ENCODE measurements around the gene SIRPB1.

SIRPB1 gene

GRCh38 chr20:1635291-1635979 is 15.6 kb upstream of the SIRPB1 start:
- TF ChIP-seq CTCF (conservative IDR thresholded peaks at IDR 0.05) (no peak), ZFX (IDR thresholded peaks at IDR 0.05) (no peak)
- no peak overlapping the region for H3K27ac ChIP-seq

GRCh38 chr20:1633535-1633934 is 13.7 kb upstream of the SIRPB1 start:
- no peak overlapping the region for H3K27ac ChIP-seq
- TF ChIP-seq CTCF (conservative IDR thresholded peaks at IDR 0.05) (no peak), ZFX (IDR thresholded peaks at IDR 0.05) (no peak)

- TF ChIP-seq CTCF (conservative IDR thresholded peaks at IDR 0.05) (no peak), ZFX (IDR thresholded peaks at IDR 0.05) (no peak)
Measured at GRCh38 chr20:1632178-1632577, 12.4 kb upstream of the SIRPB1 start.

GRCh38 chr20:1631309-1632151 is 11.7 kb upstream of the SIRPB1 start:
- no peak for TF ChIP-seq CTCF (conservative IDR thresholded peaks at IDR 0.05)
- no peak for TF ChIP-seq ZFX (IDR thresholded peaks at IDR 0.05)
- H3K27ac ChIP-seq = no peak overlapping the region

More at GRCh38 chr20:1632178-1632577, 12.4 kb upstream of the SIRPB1 start:
- no peak overlapping the region for H3K27ac ChIP-seq

GRCh38 chr20:1630186-1630585 is 10.4 kb upstream of the SIRPB1 start:
- no peak for TF ChIP-seq ZFX (IDR thresholded peaks at IDR 0.05)
- no peak overlapping the region for H3K27ac ChIP-seq

GRCh38 chr20:1629321-1629720 is 9.5 kb upstream of the SIRPB1 start:
- H3K27ac ChIP-seq = no peak overlapping the region
- TF ChIP-seq CTCF (conservative IDR thresholded peaks at IDR 0.05) = no peak

GRCh38 chr20:1628621-1629020 is 8.8 kb upstream of the SIRPB1 start:
- TF ChIP-seq ZFX (IDR thresholded peaks at IDR 0.05) (no peak), CTCF (conservative IDR thresholded peaks at IDR 0.05) (no peak)
- H3K27ac ChIP-seq = no peak overlapping the region
